ENCODE data around the gene USP31.

DNA sequence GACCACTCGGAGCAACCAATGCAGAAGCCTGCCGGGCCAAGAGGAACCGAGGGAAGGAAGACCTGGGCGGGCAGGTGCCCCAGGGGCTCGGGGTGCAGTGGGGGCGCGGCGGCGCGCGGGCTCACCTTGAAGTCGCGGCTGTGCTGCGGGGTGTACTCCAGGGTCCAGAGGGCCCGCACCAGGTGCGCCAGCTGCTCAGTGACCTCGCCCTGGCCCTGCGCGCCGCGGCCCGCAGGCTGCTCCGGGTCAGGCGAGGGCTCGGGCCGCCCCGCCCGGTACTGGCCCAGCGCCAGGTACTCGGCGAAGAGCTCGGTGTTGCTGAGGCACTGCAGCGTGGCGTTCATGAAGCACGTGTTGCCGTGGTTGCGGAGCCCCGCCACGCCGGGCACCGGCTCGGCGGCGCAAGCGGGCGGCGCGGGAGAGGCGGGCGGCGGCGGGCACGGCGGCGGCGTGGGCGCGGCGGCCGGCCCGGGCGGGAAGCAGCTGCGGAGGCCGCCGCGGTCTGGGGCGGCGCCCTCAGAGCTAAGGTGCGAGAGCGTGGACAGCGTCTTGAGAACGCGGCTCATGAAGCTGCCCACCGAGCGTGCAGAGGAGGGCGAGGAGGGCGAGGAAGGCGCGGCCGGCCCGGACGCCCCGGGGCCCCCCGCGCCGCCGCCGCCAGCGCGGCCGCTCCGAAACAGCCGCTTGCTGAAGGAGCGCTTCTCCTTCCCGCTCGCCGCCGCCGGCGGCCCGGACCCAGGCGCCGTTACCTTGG, 562 bp downstream of the USP31 start:
- TF ChIP-seq, protein P1, sequence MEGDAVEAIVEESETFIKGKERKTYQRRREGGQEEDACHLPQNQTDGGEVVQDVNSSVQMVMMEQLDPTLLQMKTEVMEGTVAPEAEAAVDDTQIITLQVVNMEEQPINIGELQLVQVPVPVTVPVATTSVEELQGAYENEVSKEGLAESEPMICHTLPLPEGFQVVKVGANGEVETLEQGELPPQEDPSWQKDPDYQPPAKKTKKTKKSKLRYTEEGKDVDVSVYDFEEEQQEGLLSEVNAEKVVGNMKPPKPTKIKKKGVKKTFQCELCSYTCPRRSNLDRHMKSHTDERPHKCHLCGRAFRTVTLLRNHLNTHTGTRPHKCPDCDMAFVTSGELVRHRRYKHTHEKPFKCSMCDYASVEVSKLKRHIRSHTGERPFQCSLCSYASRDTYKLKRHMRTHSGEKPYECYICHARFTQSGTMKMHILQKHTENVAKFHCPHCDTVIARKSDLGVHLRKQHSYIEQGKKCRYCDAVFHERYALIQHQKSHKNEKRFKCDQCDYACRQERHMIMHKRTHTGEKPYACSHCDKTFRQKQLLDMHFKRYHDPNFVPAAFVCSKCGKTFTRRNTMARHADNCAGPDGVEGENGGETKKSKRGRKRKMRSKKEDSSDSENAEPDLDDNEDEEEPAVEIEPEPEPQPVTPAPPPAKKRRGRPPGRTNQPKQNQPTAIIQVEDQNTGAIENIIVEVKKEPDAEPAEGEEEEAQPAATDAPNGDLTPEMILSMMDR (IDR thresholded peaks at IDR 0.05) = no peak
- no peak for TF ChIP-seq POLR2A (IDR thresholded peaks at IDR 0.05)
